Astrocyte (in vitro differentiated cells and primary cell): ENCODE results near the gene COL6A1. TPM values are rescaled to one million over a fixed set of nuclear protein-coding genes. Genes with fewer than 3 reads are reported as not detected.
A peak's percentile ranks its signal among the peaks of the same experiment; 100 is the strongest.

ENCODE experiments used
- DNase-seq: peaks from one replicate; pipeline ENCODE4 v3.0.0-alpha.2; 2010; ENCODE audit warnings: low read depth
- FAIRE-seq: peaks from 2 replicates; lab custom pipeline; 2011; peaks lifted over from hg19 to GRCh38; lab: Jason Lieb, UNC
- H2AFZ ChIP-seq: 2 replicates; pipeline ENCODE4 v1.6.0; 2012; ENCODE audit warnings: low read depth, low read length, inconsistent platforms
- H3K27ac ChIP-seq: 2 replicates; pipeline ENCODE4 v1.5.1; 2011; ENCODE audit warnings: low read depth, low read length, inconsistent platforms
- H3K27me3 ChIP-seq: 2 replicates; pipeline ENCODE4 v1.6.0; 2011; ENCODE audit warnings: low read length, inconsistent platforms; ENCODE audit not compliant: insufficient read depth
- H3K36me3 ChIP-seq: 2 replicates; pipeline ENCODE4 v1.5.1; 2011; ENCODE audit warnings: low read length, inconsistent platforms; ENCODE audit not compliant: insufficient read depth
- H3K4me1 ChIP-seq: 2 replicates; pipeline ENCODE4 v1.5.1; 2011; ENCODE audit warnings: low read length, inconsistent platforms; ENCODE audit not compliant: insufficient read depth
- H3K4me2 ChIP-seq: 2 replicates; pipeline ENCODE4 v1.6.0; 2012; ENCODE audit warnings: low read length, inconsistent platforms
- H3K4me3 ChIP-seq: 2 replicates; pipeline ENCODE4 v1.5.1; 2011; ENCODE audit warnings: low read depth, mild to moderate bottlenecking, low read length, inconsistent platforms; ENCODE audit not compliant: insufficient read depth
- H3K79me2 ChIP-seq: 2 replicates; pipeline ENCODE4 v1.6.0; 2012; ENCODE audit warnings: mild to moderate bottlenecking, low read length, inconsistent platforms; ENCODE audit not compliant: insufficient read depth
- H3K9ac ChIP-seq: 2 replicates; pipeline ENCODE4 v1.6.0; 2012; ENCODE audit warnings: mild to moderate bottlenecking, low read length, inconsistent platforms
- H3K9me3 ChIP-seq: 2 replicates; pipeline ENCODE4 v1.5.1; 2012; ENCODE audit warnings: low read depth, mild to moderate bottlenecking, low read length, inconsistent platforms; ENCODE audit not compliant: insufficient read depth
- H4K20me1 ChIP-seq: 2 replicates; pipeline ENCODE4 v1.6.0; 2012; ENCODE audit warnings: low read length, inconsistent platforms; ENCODE audit not compliant: insufficient read depth
- H3K27ac Mint-ChIP-seq: one replicate; pipeline ENCODE4 v1.8.0; 2021; ENCODE audit warnings: mild to moderate bottlenecking, mixed read lengths; ENCODE audit not compliant: unreplicated experiment
- H3K27me3 Mint-ChIP-seq: one replicate; pipeline ENCODE4 v1.8.0; 2021; ENCODE audit warnings: low read depth, mixed read lengths; ENCODE audit not compliant: unreplicated experiment
- H3K36me3 Mint-ChIP-seq: one replicate; pipeline ENCODE4 v1.8.0; 2021; ENCODE audit warnings: low read depth, mixed read lengths; ENCODE audit not compliant: unreplicated experiment
- H3K4me1 Mint-ChIP-seq: one replicate; pipeline ENCODE4 v1.8.0; 2021; ENCODE audit warnings: low read depth, mixed read lengths; ENCODE audit not compliant: unreplicated experiment
- H3K4me3 Mint-ChIP-seq: one replicate; pipeline ENCODE4 v1.8.0; 2021; ENCODE audit warnings: mild to moderate bottlenecking, moderate library complexity, mixed read lengths; ENCODE audit not compliant: unreplicated experiment
- H3K9me3 Mint-ChIP-seq: one replicate; pipeline ENCODE4 v1.8.0; 2021; ENCODE audit warnings: mild to moderate bottlenecking, mixed read lengths; ENCODE audit not compliant: unreplicated experiment
- CTCF ChIP-seq: IDR thresholded peaks from 2 replicates; pipeline ENCODE4 v1.5.1; 2011; ENCODE audit warnings: low read depth, mild to moderate bottlenecking, inconsistent platforms, low read length, moderate library complexity; ENCODE audit not compliant: insufficient read depth
- EZH2 ChIP-seq: IDR thresholded peaks from 2 replicates; pipeline ENCODE4 v1.6.1; 2012; ENCODE audit warnings: mild to moderate bottlenecking, low read length, inconsistent platforms; ENCODE audit not compliant: insufficient read depth
- total RNA-seq: library from RNA; stranded (reverse); gene quantifications from 2 replicates; pipeline ENCODE4 v1.2.1, GENCODE V29; 2021

COL6A1 gene
- total RNA-seq, 1 donor from 2014 or later: 131 TPM

GRCh38 chr21:46022551-46023525 lies 41.3 kb downstream of the COL6A1 start:
- no peaks in the 10 kb centered on the region for H3K79me2 ChIP-seq
- H4K20me1 ChIP-seq: no peaks in the 10 kb centered on the region
- H3K4me1 ChIP-seq: peaks cover 7% of the 10 kb centered on the region
- H3K27me3 ChIP-seq: no peaks in the 10 kb centered on the region
- no peak overlapping the region for H3K27ac Mint-ChIP-seq
- H3K9me3 ChIP-seq: no peaks in the 10 kb centered on the region
- H3K4me3 Mint-ChIP-seq: no peak overlapping the region
- no peak overlapping the region for H3K27ac ChIP-seq
- no peaks in the 10 kb centered on the region for H3K9me3 Mint-ChIP-seq
- DNase-seq: no peak
- no peaks in the 10 kb centered on the region for H3K36me3 Mint-ChIP-seq
- H3K9ac ChIP-seq: no peak overlapping the region
- peaks cover 27% of the 10 kb centered on the region for H3K4me1 Mint-ChIP-seq
- H3K27me3 Mint-ChIP-seq: peaks cover 19% of the 10 kb centered on the region
- no peak overlapping the region for H3K4me3 ChIP-seq
- H2AFZ ChIP-seq: no peak overlapping the region
- no peak for FAIRE-seq
- H3K36me3 ChIP-seq: no peaks in the 10 kb centered on the region
- H3K4me2 ChIP-seq: no peak overlapping the region
- TF ChIP-seq CTCF (no peak), EZH2 (no peak)

- H3K4me2 ChIP-seq: no peak overlapping the region
- H3K4me3 Mint-ChIP-seq: no peak overlapping the region
- FAIRE-seq (no peak), DNase-seq (no peak)
- TF ChIP-seq CTCF (no peak), EZH2 (no peak)
- H3K4me1 ChIP-seq: peaks cover 12% of the 10 kb centered on the region
- H3K9me3 ChIP-seq: no peaks in the 10 kb centered on the region
- H3K27me3 ChIP-seq: no peaks in the 10 kb centered on the region
- H3K9ac ChIP-seq: no peak overlapping the region
- H3K79me2 ChIP-seq: no peaks in the 10 kb centered on the region
- no peaks in the 10 kb centered on the region for H3K9me3 Mint-ChIP-seq
- no peaks in the 10 kb centered on the region for H3K36me3 Mint-ChIP-seq
- no peak overlapping the region for H3K4me3 ChIP-seq
- no peak overlapping the region for H2AFZ ChIP-seq
- peaks cover 32% of the 10 kb centered on the region for H3K4me1 Mint-ChIP-seq
- H3K27ac ChIP-seq: no peak overlapping the region
- H3K27ac Mint-ChIP-seq: peak overlapping the region; percentile 4
- peaks cover 19% of the 10 kb centered on the region for H3K27me3 Mint-ChIP-seq
- H3K36me3 ChIP-seq: no peaks in the 10 kb centered on the region
- H4K20me1 ChIP-seq: no peaks in the 10 kb centered on the region
Measured at GRCh38 chr21:46023555-46023954, 42.0 kb downstream of the COL6A1 start.

GRCh38 chr21:46024141-46024540 lies 42.6 kb downstream of the COL6A1 start:
- TF ChIP-seq CTCF: no peak
- TF ChIP-seq EZH2: no peak
- H3K27ac ChIP-seq: no peak overlapping the region
- H3K4me2 ChIP-seq: no peak overlapping the region
- Mint-ChIP-seq H3K27ac (peak overlapping the region; percentile 4), H3K36me3 (no peaks in the 10 kb centered on the region), H3K9me3 (peaks cover 2% of the 10 kb centered on the region), H3K4me1 (peaks cover 34% of the 10 kb centered on the region), H3K4me3 (no peak overlapping the region), H3K27me3 (peaks cover 16% of the 10 kb centered on the region)
- H3K27me3 ChIP-seq: no peaks in the 10 kb centered on the region
- no peak overlapping the region for H3K4me3 ChIP-seq
- H3K4me1 ChIP-seq: peaks cover 12% of the 10 kb centered on the region
- no peak overlapping the region for H2AFZ ChIP-seq
- FAIRE-seq: no peak
- H3K36me3 ChIP-seq: no peaks in the 10 kb centered on the region
- H3K9ac ChIP-seq: no peak overlapping the region
- no peaks in the 10 kb centered on the region for H4K20me1 ChIP-seq
- H3K9me3 ChIP-seq: no peaks in the 10 kb centered on the region
- no peak for DNase-seq
- H3K79me2 ChIP-seq: no peaks in the 10 kb centered on the region
